Adipose tissue (tissue), 3 donors: ENCODE results near the gene UBE2G1. TPM values are rescaled to one million over a fixed set of nuclear protein-coding genes. Genes with fewer than 3 reads are reported as not detected.
"Not testable (repeated sequence)": the region's sequence is repeated elsewhere in the genome, so short reads cannot be mapped to it uniquely, and the experiment has no call there.

Source experiments
- H3K27ac ChIP-seq: one replicate; pipeline ENCODE4 v1.5.1; 2013; ENCODE audit warnings: low read depth, low read length
- whole genome bisulfite sequencing, 3 donors: extraction: QIAGEN DNeasy Blood & Tissue Kit; methylation state at CpG; one replicate each; pipeline ENCODE4 v1.1.7; 2013; 5-methylcytosine and 5-hydroxymethylcytosine counted together
- polyA plus RNA-seq, 3 donors: library from polyadenylated mRNA; stranded (reverse); fragments of 200-250 nt; gene quantifications; one replicate each; pipeline ENCODE4 v1.2.3, GENCODE V29; 2013
- donor health status: healthy with polysubstance abuse.
- donor health status: Bipolar disorder and iron deficiency.
- donor health status: healthy.

Gene UBE2G1
- polyA plus RNA-seq, 3 donors: 12.9 to 28.1 (median 13.3) TPM

DNA sequence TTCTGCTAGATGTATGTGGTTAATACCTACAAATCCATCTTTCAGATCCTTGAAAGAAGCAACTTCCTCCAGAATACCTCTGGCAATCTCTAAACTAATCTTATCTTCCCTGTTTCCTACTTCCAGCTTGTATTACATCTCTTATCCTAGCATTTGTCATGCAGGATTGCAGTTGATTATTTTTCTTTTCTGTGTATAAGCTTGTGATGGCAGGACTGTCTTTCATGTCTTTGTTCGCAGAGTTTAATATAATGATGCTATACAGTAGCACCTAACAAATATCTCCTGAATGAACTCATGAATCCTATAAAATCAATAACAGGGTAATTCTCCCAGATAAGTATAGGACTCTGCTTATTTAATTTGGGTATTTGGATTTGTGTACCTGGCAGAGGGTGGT, 12.2 kb upstream of the UBE2G1 start:
- H3K27ac ChIP-seq: no peak overlapping the region
- WGBS, 3 donors: 88 to 97% (median 96%) methylated on average over 1 of the region's 1 CpG

DNA sequence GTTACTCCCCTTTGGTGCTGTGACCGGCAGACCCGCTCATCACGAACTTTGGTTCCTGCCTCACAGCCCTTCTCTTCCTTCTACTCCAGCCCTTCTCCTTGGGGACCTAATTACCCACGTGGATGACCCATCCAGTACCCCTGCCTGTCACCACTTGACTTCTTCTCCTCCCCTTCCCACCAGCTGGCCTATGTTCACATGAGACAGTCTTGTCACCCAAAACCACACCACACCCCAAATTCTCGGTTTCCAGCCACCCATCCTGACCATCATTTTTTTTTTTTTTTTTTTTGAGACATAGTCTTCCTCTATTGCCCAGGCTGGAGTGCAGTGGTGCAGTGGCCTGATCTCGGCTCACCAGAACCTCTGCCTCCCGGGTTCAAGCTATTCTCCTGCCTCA, 10.8 kb upstream of the UBE2G1 start:
- not testable (repeated sequence) for H3K27ac ChIP-seq
- WGBS, 3 donors: 76 to 87% (median 85%) methylated on average over 7 of the region's 7 CpGs

GRCh38 chr17:4375796-4376440, 9.4 kb upstream of the UBE2G1 start:
- not testable (repeated sequence) for H3K27ac ChIP-seq
- WGBS, 3 donors: 83 to 89% (median 89%) methylated on average over 9 to 14 of the region's 14 CpGs

- 65 to 71% (median 70%) methylated on average over 6 to 7 of the region's 7 CpGs for WGBS, 3 donors
- H3K27ac ChIP-seq: no peak overlapping the region
These were observed 8.7 kb upstream of the UBE2G1 start for GRCh38 chr17:4375039-4375748.

- H3K27ac ChIP-seq: no peak overlapping the region
- 91 to 95% (median 94%) methylated on average over 16 of the region's 16 CpGs for WGBS, 3 donors
These were observed 3.2 kb upstream of the UBE2G1 start for GRCh38 chr17:4369557-4370230.

- no peak overlapping the region for H3K27ac ChIP-seq
- 85 to 94% (median 87%) methylated on average over 5 of the region's 5 CpGs for WGBS, 3 donors
These were observed 1.9 kb upstream of the UBE2G1 start for GRCh38 chr17:4368341-4368740.

GRCh38 chr17:4367177-4367576, 702 bp upstream of the UBE2G1 start:
- 97 to 99% (median 98%) methylated on average over 10 of the region's 10 CpGs for WGBS, 3 donors
- H3K27ac ChIP-seq: not testable (repeated sequence)

- peak overlapping the region; percentile 97 for H3K27ac ChIP-seq
- 0% methylated on average over 54 to 82 of the region's 82 CpGs for WGBS, 3 donors
These were observed 698 bp downstream of the UBE2G1 start for GRCh38 chr17:4365628-4366326.

GRCh38 chr17:4365103-4365627, 1.3 kb downstream of the UBE2G1 start:
- 0 to 1% (median 0%) methylated on average over 32 to 38 of the region's 38 CpGs for WGBS, 3 donors

GRCh38 chr17:4364622-4365041, 1.8 kb downstream of the UBE2G1 start:
- no peak overlapping the region for H3K27ac ChIP-seq

More at GRCh38 chr17:4365103-4365627, 1.3 kb downstream of the UBE2G1 start:
- H3K27ac ChIP-seq: peak overlapping the region; percentile 97

DNA sequence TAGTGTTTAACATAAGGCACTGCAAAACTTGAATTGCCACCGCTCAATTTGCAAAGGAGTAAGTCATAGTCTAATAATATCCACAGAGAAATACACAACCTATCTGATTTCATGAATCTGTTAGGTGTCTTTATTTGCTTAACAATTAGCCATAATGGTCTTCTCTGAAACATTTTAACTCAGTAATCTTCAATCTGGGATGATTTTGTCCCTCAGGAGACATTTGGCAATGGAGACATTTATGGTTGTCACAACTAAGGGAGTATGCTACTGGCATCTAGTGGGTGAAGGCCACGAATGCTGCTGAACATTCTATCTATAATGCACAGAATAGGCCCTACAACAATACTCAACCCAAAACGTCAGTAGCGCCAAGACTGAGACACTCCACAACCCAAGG, 4.3 kb downstream of the UBE2G1 start:
- 58 to 76% (median 62%) methylated on average over 4 of the region's 4 CpGs for WGBS, 3 donors
- no peak overlapping the region for H3K27ac ChIP-seq

More at GRCh38 chr17:4364622-4365041, 1.8 kb downstream of the UBE2G1 start:
- 63 to 78% (median 74%) methylated on average over 18 of the region's 18 CpGs for WGBS, 3 donors

- WGBS, 3 donors: 96 to 97% (median 96%) methylated on average over 4 of the region's 4 CpGs
- no peak overlapping the region for H3K27ac ChIP-seq
These were observed 8.3 kb downstream of the UBE2G1 start for GRCh38 chr17:4358154-4358553.

DNA sequence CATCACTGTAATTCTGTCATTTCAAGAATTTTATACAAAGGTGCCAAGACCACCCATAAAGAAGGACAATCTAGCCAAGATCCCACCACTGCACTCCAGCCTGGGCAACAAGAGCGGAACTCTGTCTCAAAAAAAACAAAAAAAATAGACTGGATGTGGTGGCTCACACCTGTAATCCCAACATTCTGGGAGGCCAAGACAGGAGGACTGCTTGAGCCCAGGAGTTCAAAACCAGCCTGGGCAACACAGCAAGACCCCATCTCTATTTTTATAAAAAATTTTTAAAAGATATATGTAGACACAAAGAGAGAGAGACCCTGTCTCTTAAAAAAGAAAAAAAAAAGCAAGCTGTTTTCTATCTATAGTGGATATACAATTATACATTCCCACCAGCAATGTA, 8.8 kb downstream of the UBE2G1 start:
- H3K27ac ChIP-seq: no peak overlapping the region
- 92 to 98% (median 95%) methylated on average over 1 of the region's 1 CpG for WGBS, 3 donors

- WGBS, 3 donors: 57 to 77% (median 60%) methylated on average over 3 of the region's 3 CpGs
These were observed 9.3 kb downstream of the UBE2G1 start for GRCh38 chr17:4357030-4357628.

DNA sequence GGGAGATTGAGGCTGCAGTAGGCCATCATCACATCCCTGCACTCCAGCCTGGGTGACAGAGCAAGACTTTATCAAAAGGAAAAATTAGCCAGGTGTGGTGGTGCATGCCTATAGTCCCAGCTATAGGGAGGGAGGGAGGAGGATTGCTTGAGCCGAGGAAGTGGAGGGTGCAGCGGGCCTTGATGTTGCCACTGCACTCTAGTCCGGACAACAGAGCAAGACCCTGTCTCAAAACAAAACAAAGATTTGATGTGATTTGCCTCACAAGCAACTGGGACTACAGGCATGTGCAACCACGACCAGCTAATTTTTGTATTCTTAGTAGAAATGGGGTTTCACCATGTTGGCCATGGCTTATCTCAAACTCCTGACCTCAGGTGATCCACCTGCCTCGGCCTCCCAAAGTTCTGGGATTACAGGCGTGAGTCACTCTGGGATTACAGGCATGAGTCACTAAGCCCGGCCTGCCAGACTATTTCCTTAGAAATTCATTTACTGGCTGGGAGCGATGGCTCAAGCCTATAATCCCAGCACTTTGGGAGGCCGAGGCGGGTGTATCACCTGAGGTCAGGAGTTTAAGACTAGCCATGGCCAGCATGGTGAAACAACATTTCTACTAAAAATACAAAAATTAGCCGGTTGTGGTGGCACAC, 11.5 kb downstream of the UBE2G1 start:
- 79 to 89% (median 87%) methylated on average over 11 of the region's 11 CpGs for WGBS, 3 donors
- H3K27ac ChIP-seq: no peak overlapping the region

More at GRCh38 chr17:4357030-4357628, 9.3 kb downstream of the UBE2G1 start:
- no peak overlapping the region for H3K27ac ChIP-seq

DNA sequence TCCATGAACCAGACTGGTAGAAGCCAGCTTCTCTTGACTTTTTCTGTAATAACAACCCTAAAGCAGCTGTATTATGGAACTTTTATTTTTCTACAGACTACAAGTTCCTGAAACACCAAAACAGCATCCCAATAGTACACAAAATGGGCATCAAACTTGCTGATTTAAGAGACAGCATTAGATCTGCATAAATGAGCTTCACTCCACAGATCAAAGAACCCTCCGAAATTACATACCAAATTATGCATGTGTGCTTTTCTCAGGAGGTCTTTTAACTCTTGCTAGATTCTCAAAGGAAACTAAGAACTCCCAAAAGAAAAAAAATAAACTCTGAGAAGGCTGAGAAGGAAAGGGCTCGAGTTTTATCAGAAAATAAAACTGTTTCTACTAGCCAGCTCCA, 12.3 kb downstream of the UBE2G1 start:
- no peak overlapping the region for H3K27ac ChIP-seq
- 40 to 76% (median 60%) methylated on average over 2 of the region's 2 CpGs for WGBS, 3 donors

DNA sequence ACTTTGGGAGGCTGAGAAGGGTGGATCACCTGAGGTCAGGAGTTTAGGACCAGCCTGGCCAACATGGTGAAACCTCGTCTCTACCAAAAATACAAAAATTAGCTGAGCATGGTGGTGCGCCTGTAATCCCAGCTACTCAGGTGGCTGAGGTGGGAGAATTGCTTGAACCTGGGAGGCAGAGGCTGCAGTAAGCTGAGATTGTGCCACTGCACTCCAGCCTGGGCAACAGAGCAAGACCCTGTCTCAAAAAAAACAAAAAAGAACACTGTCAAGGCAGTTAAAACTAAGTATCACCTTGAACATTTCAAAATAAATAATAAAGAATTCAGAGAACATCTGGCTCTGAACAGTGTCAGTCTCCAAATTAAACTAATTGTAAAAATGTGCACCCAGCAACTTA, 16.3 kb downstream of the UBE2G1 start:
- H3K27ac ChIP-seq: not testable (repeated sequence)
- 93 to 97% (median 94%) methylated on average over 2 of the region's 2 CpGs for WGBS, 3 donors
